ENCODE results near the gene GPC6. TPM values are rescaled to one million over a fixed set of nuclear protein-coding genes. Genes with fewer than 3 reads are reported as not detected.

Gene GPC6
- total RNA-seq, 1 donor from 2014 or later, result 63.0 TPM

- Histone ChIP-seq H3K9me3 (ENCODE audit: insufficient read depth, low read depth, low read length) (no peaks in the 10 kb centered on the region), H3K36me3 (ENCODE audit: insufficient read depth, low read length) (no peaks in the 10 kb centered on the region), H4K20me1 (ENCODE audit: insufficient read depth, low read length) (no peaks in the 10 kb centered on the region), H2AFZ (ENCODE audit: low read depth, low read length) (no peak overlapping the region), H3K4me2 (ENCODE audit: low read length) (no peak overlapping the region), H3K9ac (ENCODE audit: low read length) (no peak overlapping the region), H3K27ac (ENCODE audit: low read depth, low read length) (no peak overlapping the region), H3K79me2 (ENCODE audit: insufficient read depth, low read length) (no peaks in the 10 kb centered on the region), H3K4me1 (ENCODE audit: insufficient read depth, low read length) (no peaks in the 10 kb centered on the region), H3K27me3 (ENCODE audit: insufficient read depth, low read length) (no peaks in the 10 kb centered on the region), H3K4me3 (ENCODE audit: insufficient read depth, low read depth, low read length) (no peak overlapping the region)
- H3K4me3 Mint-ChIP-seq (ENCODE audit: unreplicated experiment), result no peak overlapping the region
- H3K27me3 Mint-ChIP-seq (ENCODE audit: low read depth, unreplicated experiment), result no peaks in the 10 kb centered on the region
- H3K4me1 Mint-ChIP-seq (ENCODE audit: low read depth, unreplicated experiment), result no peaks in the 10 kb centered on the region
- H3K36me3 Mint-ChIP-seq (ENCODE audit: low read depth, unreplicated experiment), result no peaks in the 10 kb centered on the region
- no peak overlapping the region for H3K27ac Mint-ChIP-seq (ENCODE audit: unreplicated experiment)
- FAIRE-seq (no peak), DNase-seq (ENCODE audit: low read depth) (no peak)
- TF ChIP-seq EZH2 (IDR thresholded peaks at IDR 0.05; ENCODE audit: insufficient read depth, low read length) (no peak), CTCF (IDR thresholded peaks at IDR 0.05; ENCODE audit: insufficient read depth, low read depth, low read length) (no peak)
- H3K9me3 Mint-ChIP-seq (ENCODE audit: unreplicated experiment), result no peaks in the 10 kb centered on the region
Measured at GRCh38 chr13:93672996-93673395, 446.4 kb downstream of the GPC6 start.

DNA sequence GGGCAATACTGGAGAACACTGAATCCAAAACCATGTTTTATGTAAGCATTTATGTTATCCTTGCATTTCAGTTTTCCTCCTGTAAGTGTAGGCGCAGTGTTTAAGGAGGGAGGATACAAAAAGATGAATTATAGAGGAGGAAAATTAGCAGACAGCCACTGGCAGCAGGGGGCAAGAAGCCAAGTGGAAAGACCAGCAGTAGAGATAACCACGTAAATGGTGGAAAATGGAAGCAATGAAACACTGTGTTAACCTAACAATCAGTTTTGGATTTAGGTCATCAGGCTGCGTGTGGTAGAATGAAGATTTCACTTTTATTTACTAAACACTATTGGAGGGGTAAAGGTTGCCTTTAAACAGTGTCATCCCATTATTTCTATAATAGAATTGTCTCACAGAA, 447.3 kb downstream of the GPC6 start:
- Histone ChIP-seq H3K9ac (ENCODE audit: low read length) (no peak overlapping the region), H3K27ac (ENCODE audit: low read depth, low read length) (no peak overlapping the region), H3K79me2 (ENCODE audit: insufficient read depth, low read length) (no peaks in the 10 kb centered on the region), H3K4me1 (ENCODE audit: insufficient read depth, low read length) (no peaks in the 10 kb centered on the region), H3K4me2 (ENCODE audit: low read length) (no peak overlapping the region), H3K27me3 (ENCODE audit: insufficient read depth, low read length) (no peaks in the 10 kb centered on the region), H3K4me3 (ENCODE audit: insufficient read depth, low read depth, low read length) (no peak overlapping the region), H3K36me3 (ENCODE audit: insufficient read depth, low read length) (no peaks in the 10 kb centered on the region), H3K9me3 (ENCODE audit: insufficient read depth, low read depth, low read length) (no peaks in the 10 kb centered on the region), H2AFZ (ENCODE audit: low read depth, low read length) (no peak overlapping the region), H4K20me1 (ENCODE audit: insufficient read depth, low read length) (no peaks in the 10 kb centered on the region)
- no peak for TF ChIP-seq EZH2 (IDR thresholded peaks at IDR 0.05; ENCODE audit: insufficient read depth, low read length)
- no peak for TF ChIP-seq CTCF (IDR thresholded peaks at IDR 0.05; ENCODE audit: insufficient read depth, low read depth, low read length)
- Mint-ChIP-seq H3K4me3 (ENCODE audit: unreplicated experiment) (no peak overlapping the region), H3K4me1 (ENCODE audit: low read depth, unreplicated experiment) (no peaks in the 10 kb centered on the region), H3K36me3 (ENCODE audit: low read depth, unreplicated experiment) (no peaks in the 10 kb centered on the region), H3K27ac (ENCODE audit: unreplicated experiment) (no peak overlapping the region), H3K9me3 (ENCODE audit: unreplicated experiment) (no peaks in the 10 kb centered on the region), H3K27me3 (ENCODE audit: low read depth, unreplicated experiment) (no peaks in the 10 kb centered on the region)
- DNase-seq (ENCODE audit: low read depth) (no peak), FAIRE-seq (no peak)

DNA sequence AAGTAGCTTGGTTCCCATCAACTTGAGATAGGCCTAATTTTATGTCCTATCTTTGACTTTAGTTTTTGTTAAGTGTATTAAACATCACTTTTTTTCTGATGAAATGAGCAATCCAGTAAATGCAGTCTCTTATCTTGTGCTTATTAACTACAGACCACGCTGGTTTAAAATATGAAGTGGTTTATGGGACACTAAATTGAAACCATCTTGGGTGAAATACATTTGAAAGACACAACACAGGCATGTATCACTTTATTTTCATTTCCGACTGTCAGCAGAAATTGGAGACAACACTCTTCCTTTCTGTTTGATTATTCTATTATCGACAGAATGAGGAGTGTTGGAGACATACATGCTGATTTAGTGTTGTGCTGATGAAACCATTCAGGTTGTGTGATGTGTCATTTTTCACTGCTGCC, 447.7 kb downstream of the GPC6 start:
- H3K36me3 Mint-ChIP-seq (ENCODE audit: low read depth, unreplicated experiment), result no peaks in the 10 kb centered on the region
- Histone ChIP-seq H3K9ac (ENCODE audit: low read length) (no peak overlapping the region), H3K4me2 (ENCODE audit: low read length) (no peak overlapping the region), H3K4me3 (ENCODE audit: insufficient read depth, low read depth, low read length) (no peak overlapping the region), H3K27ac (ENCODE audit: low read depth, low read length) (no peak overlapping the region), H3K79me2 (ENCODE audit: insufficient read depth, low read length) (no peaks in the 10 kb centered on the region), H3K4me1 (ENCODE audit: insufficient read depth, low read length) (no peaks in the 10 kb centered on the region), H3K9me3 (ENCODE audit: insufficient read depth, low read depth, low read length) (no peaks in the 10 kb centered on the region), H2AFZ (ENCODE audit: low read depth, low read length) (no peak overlapping the region), H3K27me3 (ENCODE audit: insufficient read depth, low read length) (no peaks in the 10 kb centered on the region), H3K36me3 (ENCODE audit: insufficient read depth, low read length) (no peaks in the 10 kb centered on the region), H4K20me1 (ENCODE audit: insufficient read depth, low read length) (no peaks in the 10 kb centered on the region)
- no peaks in the 10 kb centered on the region for H3K27me3 Mint-ChIP-seq (ENCODE audit: low read depth, unreplicated experiment)
- no peak overlapping the region for H3K4me3 Mint-ChIP-seq (ENCODE audit: unreplicated experiment)
- TF ChIP-seq EZH2 (IDR thresholded peaks at IDR 0.05; ENCODE audit: insufficient read depth, low read length) (no peak), CTCF (IDR thresholded peaks at IDR 0.05; ENCODE audit: insufficient read depth, low read depth, low read length) (no peak)
- no peak for FAIRE-seq
- H3K4me1 Mint-ChIP-seq (ENCODE audit: low read depth, unreplicated experiment), result no peaks in the 10 kb centered on the region
- no peak for DNase-seq (ENCODE audit: low read depth)
- H3K27ac Mint-ChIP-seq (ENCODE audit: unreplicated experiment), result no peak overlapping the region
- H3K9me3 Mint-ChIP-seq (ENCODE audit: unreplicated experiment), result no peaks in the 10 kb centered on the region

Measured in astrocyte (in vitro differentiated cells and primary cell).